HT-29 (cell line): ENCODE data around the gene G3BP2. TPM values are rescaled to one million over a fixed set of nuclear protein-coding genes. Genes with fewer than 3 reads are reported as not detected.
"Not testable (repeated sequence)": the region's sequence is repeated elsewhere in the genome, so short reads cannot be mapped to it uniquely, and the experiment has no call there.

Source experiments
- DNase-seq: peaks from one replicate; pipeline ENCODE4 v3.0.0-alpha.2; 2015; ENCODE audit warnings: low spot score
- total RNA-seq: library from RNA; depleted of rRNA; stranded (reverse); fragments of >200 nt; shearing (Covaris generic); gene quantifications from 2 replicates; pipeline ENCODE4 v1.2.3, GENCODE V29; 2014; rRNA removed

G3BP2 gene
- 54.0 and 59.4 TPM in 2 replicates for total RNA-seq

- peak; percentile 98 for DNase-seq
These were observed at the start of gene G3BP2 for GRCh38 chr4:75673027-75673958. Gene G3BP2, minus strand, starts transcription at chr4:75673411. Its CDS starts 11,386 bp downstream, at chr4:75662025.

- DNase-seq: no peak
These were observed 49.2 kb upstream of the G3BP2 start for GRCh38 chr4:75722417-75722816.

- DNase-seq: no peak
These were observed 45.3 kb upstream of the G3BP2 start for GRCh38 chr4:75718529-75718928.

- no peak for DNase-seq
These were observed 44.2 kb upstream of the G3BP2 start for GRCh38 chr4:75717408-75717807.

- DNase-seq: not testable (repeated sequence)
These were observed 42.8 kb upstream of the G3BP2 start for GRCh38 chr4:75716054-75716453.

- no peak for DNase-seq
These were observed 42.0 kb upstream of the G3BP2 start for GRCh38 chr4:75715105-75715799.

GRCh38 chr4:75714704-75715103 is 41.5 kb upstream of the G3BP2 start:
- no peak for DNase-seq

GRCh38 chr4:75714011-75714410 is 40.8 kb upstream of the G3BP2 start:
- DNase-seq: no peak

GRCh38 chr4:75710246-75710645 is 37.0 kb upstream of the G3BP2 start:
- DNase-seq: no peak

GRCh38 chr4:75708218-75708691 is 35.0 kb upstream of the G3BP2 start:
- DNase-seq: no peak

- DNase-seq: no peak
These were observed 32.2 kb upstream of the G3BP2 start for GRCh38 chr4:75705198-75705977.

GRCh38 chr4:75702919-75703411 is 29.8 kb upstream of the G3BP2 start:
- DNase-seq: no peak

GRCh38 chr4:75699299-75699698 is 26.1 kb upstream of the G3BP2 start:
- DNase-seq: no peak

- DNase-seq: no peak
These were observed 25.7 kb upstream of the G3BP2 start for GRCh38 chr4:75698963-75699228.

- DNase-seq: peak; percentile 14
These were observed 25.2 kb upstream of the G3BP2 start for GRCh38 chr4:75698162-75698962.

- DNase-seq: no peak
These were observed 23.4 kb upstream of the G3BP2 start for GRCh38 chr4:75696581-75696980.

GRCh38 chr4:75696071-75696470 is 22.9 kb upstream of the G3BP2 start:
- peak; percentile 75 for DNase-seq

- DNase-seq: not testable (repeated sequence)
These were observed 18.9 kb upstream of the G3BP2 start for GRCh38 chr4:75692066-75692465.

- not testable (repeated sequence) for DNase-seq
These were observed 13.9 kb upstream of the G3BP2 start for GRCh38 chr4:75687125-75687524.

GRCh38 chr4:75686346-75686745 is 13.1 kb upstream of the G3BP2 start:
- DNase-seq: no peak
